Endothelial cell (in vitro differentiated cells): ENCODE measurements around the gene LGR6. TPM values are rescaled to one million over a fixed set of nuclear protein-coding genes. Genes with fewer than 3 reads are reported as not detected.

ENCODE experiments used
- DNase-seq: peaks from one replicate; pipeline ENCODE4 v3.0.0; 2021; ENCODE audit warnings: low spot score
- H3K27ac Mint-ChIP-seq: one replicate; pipeline ENCODE4 v1.8.0; 2021; ENCODE audit warnings: mixed read lengths, inconsistent platforms; ENCODE audit not compliant: unreplicated experiment
- H3K27me3 Mint-ChIP-seq: one replicate; pipeline ENCODE4 v1.8.0; 2021; ENCODE audit warnings: mild to moderate bottlenecking, moderate library complexity, mixed read lengths, inconsistent platforms; ENCODE audit not compliant: unreplicated experiment
- H3K36me3 Mint-ChIP-seq: one replicate; pipeline ENCODE4 v1.8.0; 2021; ENCODE audit warnings: mild to moderate bottlenecking, low read depth, mixed read lengths, inconsistent platforms; ENCODE audit not compliant: unreplicated experiment
- H3K4me1 Mint-ChIP-seq: one replicate; pipeline ENCODE4 v1.8.0; 2021; ENCODE audit warnings: mild to moderate bottlenecking, mixed read lengths, inconsistent platforms; ENCODE audit not compliant: unreplicated experiment
- H3K4me3 Mint-ChIP-seq: one replicate; pipeline ENCODE4 v1.8.0; 2021; ENCODE audit warnings: mild to moderate bottlenecking, mixed read lengths, inconsistent platforms; ENCODE audit not compliant: unreplicated experiment
- H3K9me3 Mint-ChIP-seq: one replicate; pipeline ENCODE4 v1.8.0; 2021; ENCODE audit warnings: mixed read lengths, inconsistent platforms; ENCODE audit not compliant: unreplicated experiment
- total RNA-seq: library from RNA; stranded (reverse); fragmentation: NEBNext Ultra II Directional; extraction: Animal tissue kit (Norgen Biotek cat#: 25700); gene quantifications from one replicate; pipeline ENCODE4 v1.2.1, GENCODE V29; 2021; ENCODE audit not compliant: unreplicated experiment
- TF ChIP-seq, protein P1 (sequence below): fragments of 200-600 bp; sonication (generic); IDR thresholded peaks from one replicate; pipeline ENCODE4 v1.5.0; 2021; ENCODE audit warnings: antibody characterized with exemption; ENCODE audit not compliant: unreplicated experiment

LGR6 gene
- total RNA-seq, 1 donor from 2014 or later = 0.23 TPM

DNA sequence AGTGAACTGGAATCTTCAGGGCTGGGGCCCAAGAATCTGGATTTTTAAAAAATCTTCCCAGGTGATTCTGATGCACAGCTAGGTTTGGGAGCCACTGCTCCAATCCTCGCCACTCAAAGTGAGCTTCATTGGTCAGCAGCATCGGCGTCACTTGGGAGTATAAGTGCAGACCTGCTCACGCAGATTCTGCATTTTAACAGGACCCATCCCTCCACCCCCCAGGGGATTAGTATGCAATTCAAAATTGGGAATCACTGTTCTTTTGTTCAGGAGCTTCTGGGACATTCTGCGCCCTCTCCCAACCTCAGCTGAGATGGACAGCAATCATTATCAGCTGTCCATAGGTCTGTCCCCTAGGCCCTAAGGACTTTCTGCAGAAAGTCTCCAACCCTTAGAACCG, 53.5 kb downstream of the LGR6 start:
- Mint-ChIP-seq H3K27ac (no peak overlapping the region), H3K36me3 (no peaks in the 10 kb centered on the region), H3K4me1 (peaks cover 18% of the 10 kb centered on the region), H3K4me3 (no peak overlapping the region), H3K27me3 (peaks cover 5% of the 10 kb centered on the region), H3K9me3 (no peaks in the 10 kb centered on the region)
- DNase-seq = no peak
- TF ChIP-seq, protein P1, sequence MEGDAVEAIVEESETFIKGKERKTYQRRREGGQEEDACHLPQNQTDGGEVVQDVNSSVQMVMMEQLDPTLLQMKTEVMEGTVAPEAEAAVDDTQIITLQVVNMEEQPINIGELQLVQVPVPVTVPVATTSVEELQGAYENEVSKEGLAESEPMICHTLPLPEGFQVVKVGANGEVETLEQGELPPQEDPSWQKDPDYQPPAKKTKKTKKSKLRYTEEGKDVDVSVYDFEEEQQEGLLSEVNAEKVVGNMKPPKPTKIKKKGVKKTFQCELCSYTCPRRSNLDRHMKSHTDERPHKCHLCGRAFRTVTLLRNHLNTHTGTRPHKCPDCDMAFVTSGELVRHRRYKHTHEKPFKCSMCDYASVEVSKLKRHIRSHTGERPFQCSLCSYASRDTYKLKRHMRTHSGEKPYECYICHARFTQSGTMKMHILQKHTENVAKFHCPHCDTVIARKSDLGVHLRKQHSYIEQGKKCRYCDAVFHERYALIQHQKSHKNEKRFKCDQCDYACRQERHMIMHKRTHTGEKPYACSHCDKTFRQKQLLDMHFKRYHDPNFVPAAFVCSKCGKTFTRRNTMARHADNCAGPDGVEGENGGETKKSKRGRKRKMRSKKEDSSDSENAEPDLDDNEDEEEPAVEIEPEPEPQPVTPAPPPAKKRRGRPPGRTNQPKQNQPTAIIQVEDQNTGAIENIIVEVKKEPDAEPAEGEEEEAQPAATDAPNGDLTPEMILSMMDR = no peak

DNA sequence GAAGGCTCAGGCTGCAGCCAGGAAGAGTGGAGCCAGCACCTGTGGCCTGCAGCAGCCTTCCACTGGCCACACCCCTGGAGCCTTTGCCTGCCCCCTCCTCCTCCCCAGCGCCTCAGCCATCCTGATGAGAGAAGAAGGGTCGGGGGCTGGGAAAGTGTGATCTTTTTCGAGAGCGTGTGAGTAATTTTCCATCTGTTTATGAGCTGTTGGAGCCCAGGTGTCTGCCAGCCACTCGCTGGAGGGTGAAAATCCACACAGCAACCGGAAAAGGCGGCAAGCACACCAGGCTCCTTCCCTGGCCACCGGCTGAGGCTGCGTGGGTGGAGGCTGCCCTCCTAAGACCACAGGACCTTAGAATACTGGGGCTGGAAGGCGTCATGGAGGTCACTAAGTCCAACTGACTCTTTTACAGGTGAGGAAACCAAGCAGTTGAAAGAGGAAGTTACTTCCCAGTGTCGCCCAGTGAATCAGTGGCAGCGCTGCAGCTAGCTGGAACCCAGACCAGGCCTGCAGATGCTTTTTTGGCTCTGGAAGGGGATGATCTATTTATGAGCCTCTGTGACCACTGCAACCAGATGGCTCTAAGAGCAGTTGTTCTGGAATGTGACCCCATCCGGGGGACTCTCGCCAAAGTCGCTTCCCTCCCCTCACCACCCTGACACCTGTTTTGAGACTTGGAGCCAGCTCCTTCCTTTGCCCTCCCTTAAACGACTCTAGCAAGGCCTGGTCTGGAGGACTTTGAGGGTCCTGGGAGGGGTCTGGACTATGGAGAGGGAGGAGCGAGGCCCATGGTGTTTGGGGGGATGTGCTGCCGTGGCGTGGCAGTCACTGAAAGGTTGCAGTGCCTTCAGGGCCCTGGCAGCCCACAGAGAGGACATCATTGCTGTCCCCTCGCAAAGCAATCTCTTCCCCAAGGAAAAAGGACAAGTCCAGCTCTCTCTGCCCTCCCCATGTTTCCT, 54.5 kb downstream of the LGR6 start:
- H3K27me3 Mint-ChIP-seq = peaks cover 5% of the 10 kb centered on the region
- no peak for DNase-seq
- H3K27ac Mint-ChIP-seq = no peak overlapping the region
- peaks cover 21% of the 10 kb centered on the region for H3K4me1 Mint-ChIP-seq
- H3K36me3 Mint-ChIP-seq = no peaks in the 10 kb centered on the region
- no peak overlapping the region for H3K4me3 Mint-ChIP-seq
- TF ChIP-seq, protein P1 = no peak
- H3K9me3 Mint-ChIP-seq = no peaks in the 10 kb centered on the region

DNA sequence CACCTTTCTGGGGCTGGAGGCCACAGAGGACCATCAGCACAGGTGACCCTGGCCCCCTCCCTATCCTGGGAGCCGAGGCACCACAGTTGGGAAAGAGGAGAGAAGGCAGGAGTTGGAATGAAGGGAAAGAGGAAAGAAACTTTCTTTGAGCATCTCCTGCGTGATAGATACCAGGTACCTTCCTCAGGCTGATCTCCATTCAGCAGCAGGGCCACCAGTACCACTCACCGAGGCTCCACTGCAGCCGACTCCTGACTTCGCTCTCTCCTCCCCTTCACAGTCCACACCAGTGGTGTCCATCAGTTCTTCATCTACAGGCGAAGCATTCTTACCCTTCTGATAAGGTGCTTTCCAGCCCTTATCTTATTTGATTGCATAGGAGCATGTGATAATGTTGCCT, 55.3 kb downstream of the LGR6 start:
- DNase-seq = no peak
- Mint-ChIP-seq H3K9me3 (no peaks in the 10 kb centered on the region), H3K27me3 (peaks cover 5% of the 10 kb centered on the region), H3K4me1 (peaks cover 21% of the 10 kb centered on the region), H3K27ac (no peak overlapping the region), H3K36me3 (no peaks in the 10 kb centered on the region), H3K4me3 (no peak overlapping the region)
- TF ChIP-seq, protein P1 = no peak

DNA sequence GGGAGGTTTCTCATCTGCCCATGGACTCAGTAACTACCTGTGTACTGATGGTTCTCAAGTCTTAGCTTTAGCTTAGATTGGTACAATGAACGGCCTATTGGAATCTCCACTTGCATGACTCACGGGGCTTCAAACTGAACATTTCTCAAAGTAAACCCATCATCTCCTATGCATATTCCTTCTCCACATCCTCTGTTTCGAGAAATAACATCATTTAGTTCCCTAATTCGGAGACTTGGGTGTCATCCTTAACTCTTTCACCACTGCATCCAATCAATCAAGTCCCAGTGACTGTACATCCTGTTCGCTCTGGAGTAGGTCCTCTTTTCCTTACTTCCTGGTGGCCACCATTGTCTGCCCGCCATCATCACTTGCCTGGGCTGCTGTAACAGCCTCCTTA, 55.8 kb downstream of the LGR6 start:
- H3K9me3 Mint-ChIP-seq = no peaks in the 10 kb centered on the region

More for the DNA sequence above, 55.8 kb downstream of the LGR6 start:
- peaks cover 24% of the 10 kb centered on the region for H3K4me1 Mint-ChIP-seq
- TF ChIP-seq, protein P1 = no peak
- H3K27ac Mint-ChIP-seq = no peak overlapping the region
- H3K27me3 Mint-ChIP-seq = peaks cover 5% of the 10 kb centered on the region
- no peak for DNase-seq
- H3K4me3 Mint-ChIP-seq = no peak overlapping the region
- no peaks in the 10 kb centered on the region for H3K36me3 Mint-ChIP-seq
